ENCODE measurements around the gene LCE2A.
"Not testable (repeated sequence)": the region's sequence is repeated elsewhere in the genome, so short reads cannot be mapped to it uniquely, and the experiment has no call there.

The LCE2A gene, protein sequence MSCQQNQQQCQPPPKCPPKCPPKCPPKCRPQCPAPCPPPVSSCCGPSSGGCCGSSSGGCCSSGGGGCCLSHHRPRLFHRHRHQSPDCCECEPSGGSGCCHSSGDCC

DNA sequence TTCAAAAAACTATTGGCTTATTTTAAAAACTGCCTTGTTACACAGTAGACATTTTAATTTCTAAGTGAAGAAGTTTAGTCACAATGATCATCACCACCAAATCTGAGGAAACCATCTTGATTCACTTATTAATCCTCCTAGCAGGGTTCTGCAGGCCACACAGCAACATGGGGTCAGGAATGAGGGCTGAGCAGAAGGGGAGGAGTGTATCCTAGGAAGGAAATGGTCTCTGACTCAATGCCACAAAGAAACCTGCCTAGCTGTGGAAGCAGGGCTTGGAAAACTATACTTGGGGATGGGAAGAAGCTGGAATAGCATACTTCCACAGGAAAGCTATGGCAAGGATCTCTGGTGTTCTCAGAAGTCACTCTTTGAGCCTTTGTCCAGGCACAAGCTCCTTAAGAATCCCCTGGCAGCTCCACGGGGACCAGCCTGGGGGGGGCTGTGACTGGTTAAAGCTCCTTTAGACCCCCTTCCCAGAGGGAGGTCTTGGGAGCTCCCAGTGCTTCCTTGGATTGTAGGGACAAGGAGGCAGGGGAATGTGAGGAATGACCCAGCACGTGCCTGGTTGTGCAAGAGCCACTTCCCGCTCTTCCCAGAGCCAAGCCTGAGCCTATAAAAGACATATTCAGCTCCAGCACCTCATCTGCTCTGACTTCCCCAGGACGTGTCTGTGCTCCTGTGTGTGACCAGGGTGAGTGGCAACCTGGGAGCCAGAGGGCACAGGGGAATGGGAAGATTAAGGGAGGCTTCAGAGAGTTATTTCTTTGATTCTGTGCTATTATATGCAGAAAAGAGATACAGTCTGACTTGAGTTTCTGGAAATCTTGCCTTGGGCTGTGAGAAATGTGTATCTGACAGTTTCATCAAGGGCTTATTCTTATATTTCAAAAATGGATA is at the start of gene LCE2A:
Gene LCE2A, plus strand, starts transcription at position 645 of the 900 bp plus-strand sequence. CDS start 557 bp downstream, outside the sequence.
- Mint-ChIP-seq H3K4me1 (ENCODE audit: low read depth) (no peaks in the 10 kb centered on the region), H3K27me3 (ENCODE audit: low read depth) (no peaks in the 10 kb centered on the region), H3K4me3 (no peak within 1 kb of the TSS), H3K36me3 (ENCODE audit: low read depth) (no peaks in the 10 kb centered on the region), H3K27ac (no peak within 1 kb of the TSS), H3K9me3 (no peaks in the 10 kb centered on the region)

DNA sequence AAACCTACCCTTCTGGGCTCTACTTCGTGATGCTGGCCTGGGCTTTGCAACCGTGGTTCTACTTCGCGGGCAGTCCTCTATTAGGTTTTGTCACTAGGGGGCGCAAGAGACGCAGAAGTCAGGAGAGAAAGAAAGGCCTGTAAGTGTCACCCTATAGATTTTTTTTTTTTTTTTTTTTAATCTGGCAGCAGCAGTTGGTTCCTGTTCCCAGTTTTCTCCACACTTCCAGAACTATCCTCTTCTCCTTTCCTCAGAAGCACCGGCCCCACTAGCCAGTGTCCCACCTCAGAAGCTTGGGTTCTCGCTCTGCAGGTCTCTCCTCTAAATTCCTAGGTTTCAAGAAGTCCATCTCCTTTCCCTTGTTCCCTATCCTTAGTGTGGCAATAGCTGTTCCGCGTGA is 44.0 kb upstream of the LCE2A start:
- Mint-ChIP-seq H3K27ac (no peak overlapping the region), H3K4me1 (ENCODE audit: low read depth) (no peaks in the 10 kb centered on the region), H3K27me3 (ENCODE audit: low read depth) (peaks cover 9% of the 10 kb centered on the region), H3K4me3 (no peak overlapping the region), H3K9me3 (no peaks in the 10 kb centered on the region), H3K36me3 (ENCODE audit: low read depth) (no peaks in the 10 kb centered on the region)

DNA sequence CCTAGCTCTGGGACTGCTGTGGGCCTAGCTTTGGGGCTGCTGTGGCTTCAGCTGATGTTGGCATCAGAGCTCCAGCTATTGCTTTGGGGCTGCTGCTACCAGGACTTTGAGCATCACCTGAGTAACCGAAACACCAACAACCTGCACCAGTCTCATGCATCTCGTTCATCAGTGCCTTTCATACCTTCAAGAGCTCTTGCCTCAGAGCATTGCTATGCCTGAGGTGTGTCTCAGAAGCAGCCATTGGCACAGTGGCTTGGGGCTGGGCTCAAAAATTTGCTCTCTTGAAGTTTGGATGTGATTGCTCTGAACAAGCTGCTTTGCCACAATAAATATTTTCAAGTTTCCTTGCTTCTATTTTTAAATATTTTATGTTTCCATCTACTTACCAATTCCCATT is 41.7 kb upstream of the LCE2A start:
- H3K9me3 Mint-ChIP-seq, result no peaks in the 10 kb centered on the region
- H3K4me1 Mint-ChIP-seq (ENCODE audit: low read depth), result no peaks in the 10 kb centered on the region
- no peaks in the 10 kb centered on the region for H3K36me3 Mint-ChIP-seq (ENCODE audit: low read depth)
- H3K4me3 Mint-ChIP-seq, result no peak overlapping the region
- H3K27me3 Mint-ChIP-seq (ENCODE audit: low read depth), result no peaks in the 10 kb centered on the region
- no peak overlapping the region for H3K27ac Mint-ChIP-seq

DNA sequence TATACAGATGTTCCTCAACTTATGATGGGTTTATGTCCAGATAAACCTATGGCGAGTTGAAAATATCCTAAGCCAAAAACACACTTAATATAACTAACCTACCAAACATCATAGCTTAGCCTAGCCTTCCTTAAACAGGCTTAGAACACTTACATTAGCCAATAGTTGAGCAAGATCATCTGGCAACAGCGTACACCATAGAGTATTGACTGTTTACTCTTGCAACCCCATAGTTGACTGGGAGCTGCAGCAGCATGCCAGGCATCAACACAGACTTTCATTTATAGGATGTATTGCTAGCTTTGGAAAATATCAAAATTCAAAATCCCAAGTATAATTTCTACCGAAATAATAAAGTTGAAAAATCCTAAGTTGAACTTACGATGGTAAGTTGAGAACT is 40.5 kb upstream of the LCE2A start:
- no peak overlapping the region for H3K4me3 Mint-ChIP-seq
- H3K27ac Mint-ChIP-seq, result no peak overlapping the region
- H3K9me3 Mint-ChIP-seq, result no peaks in the 10 kb centered on the region
- peaks cover 2% of the 10 kb centered on the region for H3K27me3 Mint-ChIP-seq (ENCODE audit: low read depth)
- H3K36me3 Mint-ChIP-seq (ENCODE audit: low read depth), result no peaks in the 10 kb centered on the region
- H3K4me1 Mint-ChIP-seq (ENCODE audit: low read depth), result no peaks in the 10 kb centered on the region

DNA sequence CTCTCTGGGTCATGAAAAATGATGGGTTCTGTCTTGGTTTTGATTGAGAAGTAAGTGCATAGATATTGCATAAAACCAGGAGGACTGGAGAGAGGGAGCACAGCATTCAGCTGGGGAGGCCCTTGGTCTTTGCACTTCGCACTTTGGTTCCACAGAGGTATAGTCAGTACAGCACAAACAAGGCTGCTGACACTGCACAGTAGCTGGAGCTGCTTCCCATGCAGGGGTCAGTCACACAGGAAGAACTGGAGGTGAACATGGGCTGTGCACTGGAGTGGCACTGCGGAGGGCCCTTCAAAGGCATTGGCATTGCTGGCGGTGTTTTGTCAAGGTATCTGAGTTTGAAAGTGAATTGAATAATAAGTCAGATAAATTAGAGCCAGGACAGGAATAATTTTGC is 39.5 kb upstream of the LCE2A start:
- H3K4me1 Mint-ChIP-seq (ENCODE audit: low read depth), result no peaks in the 10 kb centered on the region
- H3K4me3 Mint-ChIP-seq, result no peak overlapping the region
- H3K9me3 Mint-ChIP-seq, result no peaks in the 10 kb centered on the region
- H3K36me3 Mint-ChIP-seq (ENCODE audit: low read depth), result no peaks in the 10 kb centered on the region
- no peak overlapping the region for H3K27ac Mint-ChIP-seq
- H3K27me3 Mint-ChIP-seq (ENCODE audit: low read depth), result peaks cover 4% of the 10 kb centered on the region

DNA sequence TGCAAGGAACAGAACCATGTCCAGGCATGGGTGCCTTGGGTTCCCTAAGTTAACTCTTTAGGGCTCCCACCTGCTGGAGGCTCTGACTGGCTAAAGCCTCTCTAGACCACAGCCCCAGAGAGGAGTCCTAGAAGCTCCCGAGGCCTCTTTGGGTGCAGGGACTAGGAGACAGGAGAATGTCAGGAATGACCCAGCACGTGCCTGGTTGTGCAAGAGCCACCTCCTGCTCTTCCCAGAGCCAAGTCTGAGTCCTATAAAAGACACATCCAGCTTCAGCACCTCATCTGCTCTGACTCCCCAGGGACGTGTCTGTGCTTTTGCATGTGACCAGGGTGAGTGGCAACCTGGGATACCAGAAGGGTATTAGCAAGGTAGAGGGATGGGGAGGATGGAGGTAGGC is 35.0 kb upstream of the LCE2A start, which contains the start of gene LCE2D:
Gene LCE2D, plus strand, starts transcription at position 283 of the 400 bp plus-strand sequence. CDS start 726 bp downstream, outside the sequence.
- no peak within 1 kb of the TSS for H3K4me3 Mint-ChIP-seq
- no peaks in the 10 kb centered on the region for H3K4me1 Mint-ChIP-seq (ENCODE audit: low read depth)
- peaks cover 4% of the 10 kb centered on the region for H3K27me3 Mint-ChIP-seq (ENCODE audit: low read depth)
- H3K9me3 Mint-ChIP-seq, result no peaks in the 10 kb centered on the region
- no peaks in the 10 kb centered on the region for H3K36me3 Mint-ChIP-seq (ENCODE audit: low read depth)
- no peak within 1 kb of the TSS for H3K27ac Mint-ChIP-seq

DNA sequence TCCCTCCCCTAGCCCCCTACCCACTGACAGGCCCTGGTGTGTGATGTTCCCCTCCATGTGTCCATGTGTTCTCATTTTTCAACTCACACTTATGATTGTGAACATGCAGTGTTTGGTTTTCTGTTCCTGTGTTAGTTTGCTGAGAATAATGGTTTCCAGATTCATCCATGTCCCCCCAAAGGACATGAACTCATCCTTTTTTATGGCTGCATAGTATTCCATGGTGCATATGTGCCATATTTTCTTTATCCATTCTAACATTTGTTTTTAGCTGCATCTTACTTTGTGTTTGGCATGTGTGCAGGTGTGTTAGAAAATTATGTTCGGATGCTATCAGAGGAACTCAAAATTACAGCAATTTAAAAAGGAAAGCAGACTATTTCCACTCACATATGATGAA is 32.0 kb upstream of the LCE2A start:
- H3K4me3 Mint-ChIP-seq; H3K27me3 Mint-ChIP-seq (ENCODE audit: low read depth); H3K27ac Mint-ChIP-seq; H3K4me1 Mint-ChIP-seq (ENCODE audit: low read depth); H3K36me3 Mint-ChIP-seq (ENCODE audit: low read depth); H3K9me3 Mint-ChIP-seq: not testable (repeated sequence)

DNA sequence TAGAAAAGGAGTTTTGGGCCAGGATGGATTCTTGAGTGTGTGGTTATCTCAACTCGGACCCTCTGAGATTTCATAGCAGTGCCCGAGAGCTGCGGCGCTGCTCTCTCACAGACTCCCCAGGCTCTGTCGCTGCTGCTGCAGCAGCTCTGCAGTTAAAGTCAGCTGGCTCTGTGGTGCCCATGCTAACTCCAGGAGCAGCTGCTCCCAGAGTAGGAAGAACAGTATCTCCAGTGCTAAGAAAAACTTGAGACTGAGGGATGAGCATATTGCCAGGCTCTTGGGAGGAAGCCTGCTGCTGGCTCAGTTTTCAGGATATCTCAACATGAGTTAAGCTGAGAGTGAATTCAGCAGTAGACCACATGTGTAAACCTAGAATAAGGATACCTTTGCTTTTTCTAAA is 30.5 kb upstream of the LCE2A start:
- H3K27me3 Mint-ChIP-seq (ENCODE audit: low read depth), result peaks cover 2% of the 10 kb centered on the region
- H3K27ac Mint-ChIP-seq, result no peak overlapping the region
- H3K4me1 Mint-ChIP-seq (ENCODE audit: low read depth), result no peaks in the 10 kb centered on the region
- H3K9me3 Mint-ChIP-seq, result no peaks in the 10 kb centered on the region
- no peak overlapping the region for H3K4me3 Mint-ChIP-seq
- H3K36me3 Mint-ChIP-seq (ENCODE audit: low read depth), result no peaks in the 10 kb centered on the region

DNA sequence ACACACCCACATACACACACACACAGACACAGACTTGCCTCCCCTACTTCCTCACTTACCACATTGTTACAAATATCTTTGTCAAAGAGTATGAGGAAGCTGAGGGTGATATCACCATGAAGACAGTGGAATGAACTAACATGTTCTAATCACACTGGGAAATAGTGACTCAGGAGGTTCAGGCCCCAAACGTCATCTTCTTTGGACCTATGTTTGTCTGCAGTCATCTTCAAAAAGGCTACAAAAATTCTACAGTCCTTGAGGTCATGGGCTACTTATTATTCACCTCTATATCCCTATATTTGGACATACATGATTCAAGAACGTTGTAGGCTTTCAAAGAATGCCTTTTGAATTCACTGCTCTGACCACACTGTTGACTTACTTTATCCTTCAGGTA is 25.1 kb upstream of the LCE2A start:
- H3K27me3 Mint-ChIP-seq (ENCODE audit: low read depth), result peaks cover 4% of the 10 kb centered on the region

DNA sequence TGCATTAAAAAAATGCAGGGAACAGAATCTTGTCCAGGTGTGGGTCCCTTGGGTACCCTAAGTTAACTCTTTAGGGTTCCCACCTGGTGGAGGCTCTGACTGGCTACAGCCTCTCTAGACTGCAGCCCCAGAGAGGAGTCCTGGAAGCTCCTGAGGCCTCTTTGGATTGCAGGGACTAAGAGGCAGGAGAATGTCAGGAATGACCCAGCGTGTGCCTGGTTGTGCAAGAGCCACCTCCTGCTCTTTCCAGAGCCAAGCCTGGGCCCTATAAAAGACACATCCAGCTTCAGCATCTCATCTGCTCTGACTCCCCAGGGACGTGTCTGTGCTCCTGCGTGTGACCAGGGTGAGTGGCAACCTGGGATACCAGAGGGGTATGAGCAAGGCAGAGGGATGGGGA is 23.2 kb upstream of the LCE2A start, which contains the start of gene LCE2C:
Gene LCE2C, plus strand, starts transcription at position 297 of the 400 bp plus-strand sequence. CDS start 737 bp downstream, outside the sequence.
- not testable (repeated sequence) for H3K4me3 Mint-ChIP-seq; H3K27ac Mint-ChIP-seq; H3K27me3 Mint-ChIP-seq (ENCODE audit: low read depth); H3K4me1 Mint-ChIP-seq (ENCODE audit: low read depth); H3K9me3 Mint-ChIP-seq; H3K36me3 Mint-ChIP-seq (ENCODE audit: low read depth)

More for the DNA sequence above, 25.1 kb upstream of the LCE2A start:
- H3K27ac Mint-ChIP-seq, result no peak overlapping the region
- no peak overlapping the region for H3K4me3 Mint-ChIP-seq
- no peaks in the 10 kb centered on the region for H3K36me3 Mint-ChIP-seq (ENCODE audit: low read depth)
- no peaks in the 10 kb centered on the region for H3K4me1 Mint-ChIP-seq (ENCODE audit: low read depth)
- H3K9me3 Mint-ChIP-seq, result no peaks in the 10 kb centered on the region

DNA sequence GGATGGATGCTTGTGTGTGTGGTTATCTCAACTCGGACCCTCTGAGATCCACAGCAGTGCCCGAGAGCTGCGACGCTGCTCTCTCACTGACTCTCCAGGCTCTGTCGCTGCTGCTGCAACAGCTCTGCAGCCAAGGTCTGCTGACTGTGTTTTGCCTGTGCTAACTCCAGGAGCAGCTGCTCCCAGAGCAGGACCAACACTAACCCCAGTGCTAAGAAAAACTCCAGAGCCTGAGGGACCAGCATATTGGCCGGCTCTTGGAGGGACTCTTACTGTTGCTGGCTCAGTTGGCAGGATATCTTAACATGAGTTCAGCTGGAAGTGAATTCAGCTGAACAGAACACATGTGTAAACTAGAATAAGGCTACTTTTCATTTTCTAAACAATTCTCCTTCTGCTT is 18.7 kb upstream of the LCE2A start:
- H3K4me1 Mint-ChIP-seq (ENCODE audit: low read depth), result no peaks in the 10 kb centered on the region

DNA sequence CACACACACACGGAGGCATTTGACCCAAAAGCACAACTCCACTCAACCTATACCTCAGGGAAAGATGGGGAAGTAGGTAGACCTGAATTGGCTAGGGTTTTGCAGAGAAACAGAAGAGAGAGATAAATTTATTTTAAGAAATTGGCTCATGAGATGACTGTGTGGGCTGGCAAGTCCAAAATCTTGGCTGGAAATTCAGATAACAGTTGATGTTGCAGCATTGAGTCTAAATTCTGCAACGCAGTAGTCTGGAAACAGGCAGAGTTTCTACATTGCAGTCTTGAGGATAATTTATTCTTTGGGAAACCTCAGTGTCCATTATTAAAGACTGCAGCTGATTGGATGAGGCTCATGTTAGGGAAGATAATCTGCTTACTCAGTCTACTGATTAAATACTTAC is 16.5 kb upstream of the LCE2A start:
- Mint-ChIP-seq H3K9me3 (no peaks in the 10 kb centered on the region), H3K4me1 (ENCODE audit: low read depth) (no peaks in the 10 kb centered on the region), H3K27me3 (ENCODE audit: low read depth) (no peaks in the 10 kb centered on the region), H3K36me3 (ENCODE audit: low read depth) (no peaks in the 10 kb centered on the region), H3K27ac (no peak overlapping the region), H3K4me3 (no peak overlapping the region)

More for the DNA sequence above, 18.7 kb upstream of the LCE2A start:
- no peak overlapping the region for H3K27ac Mint-ChIP-seq
- H3K4me3 Mint-ChIP-seq, result no peak overlapping the region
- peaks cover 3% of the 10 kb centered on the region for H3K27me3 Mint-ChIP-seq (ENCODE audit: low read depth)
- no peaks in the 10 kb centered on the region for H3K36me3 Mint-ChIP-seq (ENCODE audit: low read depth)
- H3K9me3 Mint-ChIP-seq, result no peaks in the 10 kb centered on the region

DNA sequence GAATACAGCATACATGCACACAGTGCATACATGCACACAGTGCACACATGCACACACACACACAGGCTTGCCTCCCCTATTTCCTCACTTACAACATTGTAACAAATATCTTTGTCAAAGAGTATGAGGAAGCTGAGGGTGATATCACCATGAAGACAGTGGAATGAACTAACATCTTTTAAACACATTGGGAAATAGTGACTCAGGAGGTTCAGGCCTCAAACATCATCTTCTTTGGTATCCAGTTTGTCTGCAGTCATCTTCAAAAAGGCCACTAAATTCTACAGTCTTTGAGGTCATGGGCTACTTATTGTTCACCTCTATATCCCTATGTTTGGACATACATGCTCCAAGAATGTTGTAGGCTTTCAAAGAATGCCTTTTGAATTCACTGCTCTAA is 14.3 kb upstream of the LCE2A start:
- Mint-ChIP-seq H3K4me3 (no peak overlapping the region), H3K27me3 (ENCODE audit: low read depth) (no peaks in the 10 kb centered on the region), H3K4me1 (ENCODE audit: low read depth) (no peaks in the 10 kb centered on the region), H3K27ac (no peak overlapping the region), H3K9me3 (no peaks in the 10 kb centered on the region), H3K36me3 (ENCODE audit: low read depth) (no peaks in the 10 kb centered on the region)

DNA sequence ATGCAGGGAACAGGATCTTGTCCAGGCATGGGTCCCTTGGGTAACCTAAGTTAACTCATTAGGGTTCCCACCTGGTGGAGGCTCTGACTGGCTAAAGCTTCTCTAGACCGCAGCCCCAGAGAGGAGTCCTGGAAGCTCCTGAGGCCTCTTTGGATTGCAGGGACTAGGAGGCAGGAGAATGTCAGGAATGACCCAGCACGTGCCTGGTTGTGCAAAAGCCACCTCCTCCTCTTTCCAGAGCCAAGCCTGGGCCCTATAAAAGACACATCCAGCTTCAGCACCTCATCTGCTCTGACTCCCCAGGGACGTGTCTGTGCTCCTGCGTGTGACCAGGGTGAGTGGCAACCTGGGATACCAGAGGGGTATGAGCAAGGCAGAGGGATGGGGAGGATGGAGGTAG is 12.3 kb upstream of the LCE2A start, which contains the start of gene LCE2B:
Gene LCE2B, plus strand, starts transcription at position 301 of the 400 bp plus-strand sequence. CDS start 721 bp downstream, outside the sequence.
- not testable (repeated sequence) for H3K9me3 Mint-ChIP-seq; H3K4me1 Mint-ChIP-seq (ENCODE audit: low read depth); H3K27ac Mint-ChIP-seq; H3K36me3 Mint-ChIP-seq (ENCODE audit: low read depth); H3K4me3 Mint-ChIP-seq; H3K27me3 Mint-ChIP-seq (ENCODE audit: low read depth)

DNA sequence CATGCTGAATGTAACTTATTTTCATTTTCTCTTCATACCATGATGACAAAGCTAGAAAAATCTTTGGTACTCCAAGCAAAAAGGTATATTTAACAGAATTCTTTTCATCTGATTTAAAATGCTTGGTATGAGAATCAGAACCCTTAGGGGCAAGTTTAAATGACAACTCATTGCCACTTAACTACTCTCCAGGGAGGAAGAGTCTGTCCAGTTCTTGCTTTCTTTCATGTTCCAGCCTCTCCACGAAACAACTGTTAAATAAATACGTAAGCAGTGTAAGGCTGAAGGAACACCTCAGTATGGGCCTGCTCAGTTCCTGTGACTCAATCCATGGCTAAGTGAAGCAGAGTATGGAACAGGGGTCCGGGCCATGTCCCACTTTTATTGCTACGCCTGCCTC is 1.6 kb downstream of the LCE2A start:
- no peaks in the 10 kb centered on the region for H3K36me3 Mint-ChIP-seq (ENCODE audit: low read depth)
- H3K27ac Mint-ChIP-seq, result no peak overlapping the region
- H3K4me3 Mint-ChIP-seq, result no peak overlapping the region
- no peaks in the 10 kb centered on the region for H3K4me1 Mint-ChIP-seq (ENCODE audit: low read depth)
- H3K9me3 Mint-ChIP-seq, result no peaks in the 10 kb centered on the region
- peaks cover 3% of the 10 kb centered on the region for H3K27me3 Mint-ChIP-seq (ENCODE audit: low read depth)
